ENCODE data around the gene SCIMP.
"Not testable (repeated sequence)": the region's sequence is repeated elsewhere in the genome, so short reads cannot be mapped to it uniquely, and the experiment has no call there.

The SCIMP gene

DNA sequence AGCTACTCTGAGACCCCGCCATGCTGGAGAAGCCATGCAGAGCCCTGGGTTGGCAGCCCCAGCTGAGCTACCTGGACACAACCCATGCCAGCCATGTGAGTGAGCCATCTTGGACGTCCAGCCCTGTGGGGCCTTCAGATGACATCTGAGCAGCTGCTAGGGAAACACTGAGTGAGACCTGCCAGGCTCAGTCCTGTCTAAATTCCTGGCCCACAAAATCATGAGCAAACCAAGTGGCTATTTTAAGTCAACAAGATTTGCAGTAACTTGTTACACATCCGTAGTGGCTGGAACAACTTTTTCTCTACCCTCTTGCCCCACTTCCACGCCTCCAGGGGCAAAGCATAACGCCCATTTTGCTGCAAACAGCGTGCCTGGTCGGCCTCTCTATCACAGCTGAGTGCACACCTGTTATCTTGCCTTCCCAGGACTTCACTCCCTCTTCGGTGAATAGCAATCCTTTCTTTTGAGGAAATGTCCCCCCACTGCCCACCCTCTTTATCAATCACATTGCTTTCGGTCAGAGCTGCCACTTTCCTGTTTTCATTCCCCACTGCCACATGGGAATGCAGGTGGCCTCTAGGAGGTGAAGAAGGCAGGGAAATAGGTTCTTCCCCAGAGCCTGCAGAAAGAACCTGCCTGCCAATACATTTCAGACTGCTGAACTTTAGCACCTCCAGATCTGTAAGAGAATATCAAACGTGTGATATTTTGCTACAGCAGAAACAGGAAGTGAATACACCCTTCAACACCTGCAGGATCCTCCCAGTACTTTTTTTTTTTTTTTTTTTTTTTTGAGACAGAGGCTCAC, 7.4 kb upstream of the SCIMP start:
- Mint-ChIP-seq H3K4me3 (no peak overlapping the region), H3K36me3 (ENCODE audit: low read depth) (no peaks in the 10 kb centered on the region), H3K27ac (no peak overlapping the region), H3K4me1 (peaks cover 5% of the 10 kb centered on the region), H3K27me3 (ENCODE audit: low read depth) (no peaks in the 10 kb centered on the region), H3K9me3 (peaks cover 3% of the 10 kb centered on the region)
- TF ChIP-seq, protein P1, sequence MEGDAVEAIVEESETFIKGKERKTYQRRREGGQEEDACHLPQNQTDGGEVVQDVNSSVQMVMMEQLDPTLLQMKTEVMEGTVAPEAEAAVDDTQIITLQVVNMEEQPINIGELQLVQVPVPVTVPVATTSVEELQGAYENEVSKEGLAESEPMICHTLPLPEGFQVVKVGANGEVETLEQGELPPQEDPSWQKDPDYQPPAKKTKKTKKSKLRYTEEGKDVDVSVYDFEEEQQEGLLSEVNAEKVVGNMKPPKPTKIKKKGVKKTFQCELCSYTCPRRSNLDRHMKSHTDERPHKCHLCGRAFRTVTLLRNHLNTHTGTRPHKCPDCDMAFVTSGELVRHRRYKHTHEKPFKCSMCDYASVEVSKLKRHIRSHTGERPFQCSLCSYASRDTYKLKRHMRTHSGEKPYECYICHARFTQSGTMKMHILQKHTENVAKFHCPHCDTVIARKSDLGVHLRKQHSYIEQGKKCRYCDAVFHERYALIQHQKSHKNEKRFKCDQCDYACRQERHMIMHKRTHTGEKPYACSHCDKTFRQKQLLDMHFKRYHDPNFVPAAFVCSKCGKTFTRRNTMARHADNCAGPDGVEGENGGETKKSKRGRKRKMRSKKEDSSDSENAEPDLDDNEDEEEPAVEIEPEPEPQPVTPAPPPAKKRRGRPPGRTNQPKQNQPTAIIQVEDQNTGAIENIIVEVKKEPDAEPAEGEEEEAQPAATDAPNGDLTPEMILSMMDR (IDR thresholded peaks at IDR 0.05; ENCODE audit: unreplicated experiment in 3 of 3), result no peak

DNA sequence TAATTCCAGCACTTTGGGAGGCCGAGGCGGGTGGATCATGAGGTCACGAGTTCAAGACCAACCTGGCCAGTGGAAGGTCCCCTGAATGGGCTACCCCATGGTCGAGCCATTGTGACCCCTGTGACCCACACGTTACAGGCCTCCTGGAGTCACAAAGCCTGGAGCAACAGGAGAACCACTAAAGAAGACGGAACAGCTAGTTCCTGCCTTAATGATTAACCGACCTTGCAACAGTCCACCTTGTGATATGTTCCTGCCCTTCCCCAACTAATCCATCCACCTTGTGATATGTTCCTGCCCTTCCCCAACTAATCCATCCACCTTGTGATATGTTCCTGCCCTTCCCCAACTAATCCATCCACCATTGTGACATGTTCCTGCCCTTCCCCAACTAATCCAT, 5.1 kb upstream of the SCIMP start:
- H3K4me3 Mint-ChIP-seq, result not testable (repeated sequence)

DNA sequence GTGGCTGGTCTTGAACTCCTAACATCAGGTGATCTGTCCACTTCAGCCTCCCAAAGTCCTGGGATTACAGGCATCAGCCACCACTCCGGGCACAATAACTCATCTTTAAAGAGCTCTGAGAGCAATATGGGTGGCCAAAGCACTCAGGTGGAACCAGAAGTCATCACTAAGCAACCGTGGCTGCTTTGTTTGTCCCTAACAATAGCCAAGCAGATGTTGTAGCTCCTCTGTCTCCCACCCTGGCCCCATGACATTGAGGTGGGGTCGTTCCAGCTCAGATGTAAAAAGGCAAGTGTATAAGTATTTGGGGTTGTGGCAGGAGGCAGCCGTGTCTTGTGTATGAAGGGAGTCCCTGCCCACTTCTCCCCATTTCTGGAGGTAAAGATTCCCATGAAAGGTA, 3.7 kb upstream of the SCIMP start:
- Mint-ChIP-seq H3K9me3 (no peaks in the 10 kb centered on the region), H3K36me3 (ENCODE audit: low read depth) (peaks cover 8% of the 10 kb centered on the region), H3K27ac (no peak overlapping the region), H3K27me3 (ENCODE audit: low read depth) (no peaks in the 10 kb centered on the region), H3K4me1 (peaks cover 5% of the 10 kb centered on the region), H3K4me3 (no peak overlapping the region)
- TF ChIP-seq, protein P1 (IDR thresholded peaks at IDR 0.05; ENCODE audit: unreplicated experiment in 3 of 3), result no peak

More for the DNA sequence above, 5.1 kb upstream of the SCIMP start:
- H3K27me3 Mint-ChIP-seq (ENCODE audit: low read depth); H3K9me3 Mint-ChIP-seq; H3K4me1 Mint-ChIP-seq; H3K27ac Mint-ChIP-seq; H3K36me3 Mint-ChIP-seq (ENCODE audit: low read depth): not testable (repeated sequence)

DNA sequence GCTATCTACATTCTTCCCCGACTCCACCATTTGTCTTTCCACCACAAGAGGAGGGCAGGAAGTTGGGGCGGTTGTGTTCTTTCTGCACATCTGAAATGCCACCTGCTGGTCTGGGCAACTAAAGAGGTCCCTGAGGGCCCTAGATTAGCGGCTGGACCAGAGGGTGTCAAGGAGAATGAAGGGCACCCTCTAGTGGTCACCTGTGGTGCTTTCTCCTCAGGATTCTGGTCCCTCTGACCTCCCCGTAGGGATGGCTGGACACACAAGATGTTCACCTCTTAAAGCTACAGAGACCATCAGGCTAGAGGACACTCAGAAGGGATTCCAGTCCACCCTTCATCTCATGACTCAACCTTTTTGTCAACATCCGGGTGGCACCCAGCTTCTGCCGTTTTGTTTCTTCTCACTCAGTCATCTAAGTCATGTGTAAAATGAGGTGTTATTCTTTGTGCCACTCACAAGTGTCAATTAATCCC, 2.9 kb upstream of the SCIMP start:
- TF ChIP-seq, protein P1 (IDR thresholded peaks at IDR 0.05; ENCODE audit: unreplicated experiment in 3 of 3), result peak; percentile 14 to 41 (median 37)
- no peak overlapping the region for H3K4me3 Mint-ChIP-seq

DNA sequence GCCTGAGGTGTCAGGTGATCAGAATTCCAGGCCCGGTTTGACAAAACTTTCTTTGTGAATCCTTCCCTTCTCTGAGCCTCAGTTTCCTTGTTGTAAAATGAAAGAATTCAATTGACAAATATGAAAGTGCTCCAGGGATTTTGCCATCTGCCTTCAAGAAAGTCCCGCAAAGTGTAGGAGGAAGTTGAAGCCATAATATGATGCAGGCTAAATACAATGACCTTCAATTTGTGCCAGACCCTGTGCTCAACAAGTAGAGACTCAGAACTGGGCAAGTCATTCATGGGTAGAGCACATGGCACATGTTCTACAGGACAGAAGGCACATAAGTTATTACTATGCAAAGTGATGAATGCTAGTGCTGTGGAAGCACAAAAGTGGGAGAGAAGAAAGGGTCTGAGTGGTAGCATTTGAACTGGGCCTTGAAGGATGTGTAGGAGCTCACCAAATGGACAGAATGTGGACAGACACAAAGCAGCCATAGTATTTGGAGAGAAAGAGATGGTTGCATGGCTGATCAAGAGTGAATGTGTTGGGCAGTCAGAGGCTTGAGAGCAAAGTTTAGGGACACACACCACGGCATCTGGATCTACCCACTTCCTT, 2.4 kb upstream of the SCIMP start:
- Mint-ChIP-seq H3K9me3 (no peaks in the 10 kb centered on the region), H3K27ac (no peak overlapping the region), H3K4me1 (peaks cover 2% of the 10 kb centered on the region), H3K4me3 (no peak overlapping the region), H3K27me3 (ENCODE audit: low read depth) (no peaks in the 10 kb centered on the region), H3K36me3 (ENCODE audit: low read depth) (peaks cover 8% of the 10 kb centered on the region)
- TF ChIP-seq, protein P1 (IDR thresholded peaks at IDR 0.05; ENCODE audit: unreplicated experiment in 3 of 3), result no peak

More for the DNA sequence above, 2.9 kb upstream of the SCIMP start:
- Mint-ChIP-seq H3K36me3 (ENCODE audit: low read depth) (peaks cover 8% of the 10 kb centered on the region), H3K27ac (no peak overlapping the region), H3K4me1 (peaks cover 5% of the 10 kb centered on the region), H3K9me3 (no peaks in the 10 kb centered on the region), H3K27me3 (ENCODE audit: low read depth) (no peaks in the 10 kb centered on the region)

DNA sequence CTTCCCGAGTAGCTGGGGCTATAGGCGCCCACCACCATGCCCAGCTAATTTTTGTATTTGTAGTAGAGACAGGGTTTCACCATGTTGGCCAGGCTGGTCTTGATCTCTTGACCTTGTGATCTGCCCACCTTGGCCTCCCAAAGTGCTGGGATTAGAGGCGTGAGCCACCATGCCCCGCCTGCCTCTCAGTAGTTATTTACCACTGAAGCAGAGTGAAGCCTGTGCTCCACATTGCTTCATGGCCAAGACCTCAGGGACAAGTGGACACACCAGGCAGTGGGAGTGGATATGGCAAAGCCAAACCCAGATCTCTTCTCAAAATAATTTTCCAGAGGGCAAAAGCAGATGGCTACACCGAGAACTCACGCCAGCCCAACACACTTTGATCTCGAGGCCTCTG, 1.2 kb downstream of the SCIMP start:
- H3K4me3 Mint-ChIP-seq, result not testable (repeated sequence)

More for the DNA sequence above, 1.2 kb downstream of the SCIMP start:
- H3K36me3 Mint-ChIP-seq (ENCODE audit: low read depth), result peaks cover 23% of the 10 kb centered on the region
- H3K27ac Mint-ChIP-seq; H3K27me3 Mint-ChIP-seq (ENCODE audit: low read depth); H3K9me3 Mint-ChIP-seq; H3K4me1 Mint-ChIP-seq: not testable (repeated sequence)

All from nephron (organoid).